Endothelial cell of umbilical vein (primary cell): ENCODE results near the gene PPP1R2C. TPM values are rescaled to one million over a fixed set of nuclear protein-coding genes. Genes with fewer than 3 reads are reported as not detected.

Source experiments
- BruUV-seq: library from RNA; stranded (reverse); fragments of 400-500 nt; replicated peaks from 2 replicates; lab custom pipeline; 2021; lab: Mats Ljungman, UMichigan
- CTCF ChIA-PET: fragments of 300-600, 350-600 bp; sonication (Branson Sonifier 250); formaldehyde crosslinking; loops from one replicate; lab custom pipeline; 2021; ENCODE audit warnings: antibody characterized with exemption, inconsistent platforms; lab: Charles Lee
- POLR2A ChIA-PET: fragments of 300-600, 350-600 bp; sonication (Branson Sonifier 250); formaldehyde crosslinking; loops from one replicate; lab custom pipeline; 2021; ENCODE audit warnings: antibody characterized with exemption, inconsistent platforms; lab: Charles Lee
- DNase-seq: peaks from one replicate; pipeline ENCODE4 v3.0.0-alpha.2; 2011; ENCODE audit warnings: low read depth, low spot score
- FAIRE-seq: peaks from 2 replicates; lab custom pipeline; 2011; peaks lifted over from hg19 to GRCh38; lab: Jason Lieb, UNC
- H2AFZ ChIP-seq: 2 replicates; pipeline ENCODE4 v1.6.0; 2012; ENCODE audit warnings: low read depth, low read length, control low read depth, inconsistent platforms
- H3K27ac ChIP-seq: 2 replicates; pipeline ENCODE4 v1.5.1; 2011; ENCODE audit warnings: low read depth, mild to moderate bottlenecking, control low read depth, low read length, moderate library complexity; ENCODE audit not compliant: insufficient read depth
- H3K27me3 ChIP-seq, 2 experiments: 2 replicates each; pipeline versions ENCODE4 v1.6.0 to v1.6.1; 2011; ENCODE audit warnings: low read length in 2 of 2, mixed read lengths in 1 of 2; ENCODE audit not compliant: control insufficient read depth in 2 of 2, insufficient read depth in 2 of 2
- H3K36me3 ChIP-seq, 2 experiments: 2 replicates in 1 of 2; 3 replicates in 1 of 2; pipeline ENCODE4 v1.5.1; 2011; ENCODE audit warnings: low read length in 2 of 2, mild to moderate bottlenecking in 1 of 2, moderate library complexity in 1 of 2; ENCODE audit not compliant: control insufficient read depth in 2 of 2, insufficient read depth in 2 of 2; ENCODE audit errors: extremely low read depth in 1 of 2
- H3K4me1 ChIP-seq: 3 replicates; pipeline ENCODE4 v1.5.1; 2011; ENCODE audit warnings: mild to moderate bottlenecking, low read length; ENCODE audit not compliant: control insufficient read depth, insufficient read depth; ENCODE audit errors: extremely low read depth
- H3K4me2 ChIP-seq: 2 replicates; pipeline ENCODE4 v1.6.1; 2011; ENCODE audit warnings: low read length, control low read depth, mixed read lengths; ENCODE audit not compliant: insufficient read depth
- H3K4me3 ChIP-seq, 3 experiments: fragments of 200-600 bp in 1 of 3; sonication (generic), shearing (Covaris generic) in 1 of 3; replicated peaks in 1 of 3; 2 replicates each; pipeline ENCODE4 v1.5.1; 2011 to 2016; ENCODE audit warnings: control low read depth in 3 of 3, low read length in 3 of 3, mild to moderate bottlenecking in 2 of 3, inconsistent platforms in 1 of 3, low read depth in 1 of 3, moderate library complexity in 1 of 3; ENCODE audit not compliant: insufficient read depth in 1 of 3
- H3K79me2 ChIP-seq: 2 replicates; pipeline ENCODE4 v1.6.0; 2012; ENCODE audit warnings: low read length, inconsistent platforms; ENCODE audit not compliant: control insufficient read depth, insufficient read depth
- H3K9ac ChIP-seq: replicated peaks from 2 replicates; pipeline ENCODE3; 2011; ENCODE audit warnings: low read length, control low read depth; ENCODE audit not compliant: insufficient read depth; ENCODE audit errors: extremely low read depth
- H3K9me1 ChIP-seq: replicated peaks from 3 replicates; pipeline ENCODE4 v1.6.0; 2011; ENCODE audit warnings: mild to moderate bottlenecking, low read length; ENCODE audit not compliant: control insufficient read depth, insufficient read depth; ENCODE audit errors: extremely low read depth
- H3K9me3 ChIP-seq: replicated peaks from 2 replicates; pipeline ENCODE4 v1.5.1; 2012; ENCODE audit warnings: low read length, inconsistent platforms; ENCODE audit not compliant: control insufficient read depth, insufficient read depth
- H4K20me1 ChIP-seq: replicated peaks from 2 replicates; pipeline ENCODE3; 2011; ENCODE audit warnings: mild to moderate bottlenecking, low read length; ENCODE audit not compliant: control insufficient read depth, insufficient read depth; ENCODE audit errors: extremely low read depth
- EZH2 ChIP-seq: IDR thresholded peaks from 2 replicates; pipeline ENCODE4 v1.6.1; 2012; ENCODE audit warnings: borderline replicate concordance, low read depth, mild to moderate bottlenecking, moderate library complexity, low read length, inconsistent platforms; ENCODE audit not compliant: severe bottlenecking
- FOS ChIP-seq: IDR thresholded peaks from 2 replicates; pipeline ENCODE4 v1.6.1; 2011; ENCODE audit warnings: mild to moderate bottlenecking, low read length, moderate library complexity, borderline replicate concordance; ENCODE audit not compliant: insufficient read depth
- GATA2 ChIP-seq: IDR thresholded peaks from 2 replicates; pipeline ENCODE4 v1.7.0; 2011; ENCODE audit warnings: low read depth, mild to moderate bottlenecking, moderate library complexity, mixed read lengths, low read length; ENCODE audit not compliant: insufficient read length, insufficient read depth
- JUN ChIP-seq: IDR thresholded peaks from 2 replicates; pipeline ENCODE4 v1.6.1; 2011; ENCODE audit warnings: borderline replicate concordance, low read depth; ENCODE audit not compliant: insufficient read length, insufficient read depth
- MYC ChIP-seq: IDR thresholded peaks from one replicate; pipeline ENCODE4 v1.6.1; 2011; ENCODE audit warnings: mild to moderate bottlenecking, low read depth, low read length
- POLR2A ChIP-seq: IDR thresholded peaks from 2 replicates; pipeline ENCODE4 v1.6.1; 2012; ENCODE audit warnings: low read depth, mild to moderate bottlenecking, control low read depth, low read length
- dilution Hi-C: fragments of 300-500 bp; cut with MboI; formaldehyde crosslinking; loops from one replicate; pipeline ENCODE4 v1.15.0; 2019; ENCODE audit warnings: low sequenced_read_pairs; ENCODE audit not compliant: extremely low pct_ligation_motif_present
- intact Hi-C: fragments of 100-400 bp; cut with micrococcal nuclease; formaldehyde crosslinking; loops from one replicate; pipeline ENCODE4 v1.10.0; 2022
- polyA plus RNA-seq, 4 experiments: library from polyadenylated mRNA; depleted of rRNA in 3 of 4; stranded (reverse) in 3 of 4; unstranded in 1 of 4; fragments of >200 nt; gene quantifications; 2 replicates each; pipeline versions ENCODE4 v1.2.1 to v1.2.3, GENCODE V29; 2011 to 2012; ENCODE audit warnings: missing spikeins in 1 of 4
- total RNA-seq: library from RNA; stranded (reverse); gene quantifications from 2 replicates; pipeline ENCODE4 v1.2.3, GENCODE V29; 2021
- TF ChIP-seq, protein P1 (sequence below), 2 donors: IDR thresholded peaks; 1 replicate in 1 of 2; 2 replicates in 1 of 2; pipeline ENCODE4 v1.5.1; 2011; ENCODE audit warnings: low read length in 2 of 2, mild to moderate bottlenecking in 2 of 2, moderate library complexity in 2 of 2, control low read depth in 1 of 2, inconsistent platforms in 1 of 2, low read depth in 1 of 2; ENCODE audit not compliant: insufficient read depth in 1 of 2; ENCODE audit errors: extremely low read depth in 1 of 2
- TF ChIP-seq, protein P2 (sequence below): IDR thresholded peaks from 2 replicates; pipeline ENCODE4 v1.6.1; 2011; ENCODE audit not compliant: insufficient read depth, insufficient read length

The PPP1R2C gene
- total and polyA plus RNA-seq, 2 donors (not counting 3 experiments of a cell fraction or from before 2014, with no cell fraction given), result not detected

DNA sequence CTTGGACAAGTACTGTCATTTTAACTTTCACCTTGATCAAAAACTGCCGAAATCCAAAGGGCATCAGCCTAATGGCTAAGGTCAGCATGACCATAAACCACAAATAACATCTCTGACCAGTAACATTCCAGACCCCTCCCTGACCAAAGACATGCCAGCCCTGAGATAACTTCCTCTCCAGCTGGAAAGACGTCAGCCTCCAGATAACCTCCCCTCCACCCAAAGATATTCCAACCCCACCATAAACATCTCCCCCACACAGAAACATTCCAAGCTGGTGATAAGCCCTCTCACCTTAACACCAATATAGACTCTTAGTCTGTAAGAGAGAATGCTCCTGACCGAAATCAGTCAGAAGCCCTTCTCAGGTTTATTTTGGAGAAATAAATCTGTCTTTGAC is 7.4 kb downstream of the PPP1R2C start:
- H3K79me2 ChIP-seq, result no peaks in the 10 kb centered on the region
- no peaks in the 10 kb centered on the region for H3K9me1 ChIP-seq
- H3K36me3 ChIP-seq, result no peaks in the 10 kb centered on the region
- FAIRE-seq (no peak), DNase-seq (no peak)
- no TSS peak for BruUV-seq
- H3K27me3 ChIP-seq, result no peaks in the 10 kb centered on the region
- TF ChIP-seq POLR2A, result no peak
- TF ChIP-seq, protein P1, sequence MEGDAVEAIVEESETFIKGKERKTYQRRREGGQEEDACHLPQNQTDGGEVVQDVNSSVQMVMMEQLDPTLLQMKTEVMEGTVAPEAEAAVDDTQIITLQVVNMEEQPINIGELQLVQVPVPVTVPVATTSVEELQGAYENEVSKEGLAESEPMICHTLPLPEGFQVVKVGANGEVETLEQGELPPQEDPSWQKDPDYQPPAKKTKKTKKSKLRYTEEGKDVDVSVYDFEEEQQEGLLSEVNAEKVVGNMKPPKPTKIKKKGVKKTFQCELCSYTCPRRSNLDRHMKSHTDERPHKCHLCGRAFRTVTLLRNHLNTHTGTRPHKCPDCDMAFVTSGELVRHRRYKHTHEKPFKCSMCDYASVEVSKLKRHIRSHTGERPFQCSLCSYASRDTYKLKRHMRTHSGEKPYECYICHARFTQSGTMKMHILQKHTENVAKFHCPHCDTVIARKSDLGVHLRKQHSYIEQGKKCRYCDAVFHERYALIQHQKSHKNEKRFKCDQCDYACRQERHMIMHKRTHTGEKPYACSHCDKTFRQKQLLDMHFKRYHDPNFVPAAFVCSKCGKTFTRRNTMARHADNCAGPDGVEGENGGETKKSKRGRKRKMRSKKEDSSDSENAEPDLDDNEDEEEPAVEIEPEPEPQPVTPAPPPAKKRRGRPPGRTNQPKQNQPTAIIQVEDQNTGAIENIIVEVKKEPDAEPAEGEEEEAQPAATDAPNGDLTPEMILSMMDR (IDR thresholded peaks at IDR 0.05; ENCODE audit: extremely low read depth in 1 of 2, insufficient read depth in 1 of 2, low read depth in 1 of 2, low read length in 2 of 2), result no peak
- TF ChIP-seq, protein P2, sequence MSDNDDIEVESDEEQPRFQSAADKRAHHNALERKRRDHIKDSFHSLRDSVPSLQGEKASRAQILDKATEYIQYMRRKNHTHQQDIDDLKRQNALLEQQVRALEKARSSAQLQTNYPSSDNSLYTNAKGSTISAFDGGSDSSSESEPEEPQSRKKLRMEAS, result no peak
- TF ChIP-seq JUN, result no peak
- TF ChIP-seq EZH2, result no peak
- no peak for TF ChIP-seq FOS
- TF ChIP-seq MYC, result no peak
- no peak for TF ChIP-seq GATA2
- no peak overlapping the region for H2AFZ ChIP-seq
- ChIA-PET POLR2A (no interaction called here), CTCF (no interaction called here)
- no peak overlapping the region for H3K4me2 ChIP-seq
- dilution Hi-C loops (no loop called here), intact Hi-C loops (no loop called here)
- H4K20me1 ChIP-seq, result no peaks in the 10 kb centered on the region
- H3K4me1 ChIP-seq, result peaks cover under 1% of the 10 kb centered on the region
- H3K4me3 ChIP-seq, result no peak overlapping the region
- no peak overlapping the region for H3K27ac ChIP-seq
- no peaks in the 10 kb centered on the region for H3K9me3 ChIP-seq
- no peak overlapping the region for H3K9ac ChIP-seq
